SU-DHL-6 (cell line): Measurements from ENCODE around the gene PRRC2A.

Source experiments
- EZH2phosphoT487 ChIP-seq: fragments of 200-600 bp; sonication (generic), shearing (Covaris generic); conservative IDR thresholded peaks from 2 replicates; pipeline ENCODE4 v1.6.1; 2018; ENCODE audit warnings: mild to moderate bottlenecking, antibody characterized with exemption, low read length, moderate library complexity, mixed read lengths
- TF ChIP-seq, protein P1 (sequence below): fragments of 200-600 bp; sonication (generic); IDR thresholded peaks from one replicate; pipeline ENCODE4 v1.5.1; 2017; ENCODE audit warnings: antibody characterized with exemption, mild to moderate bottlenecking, low read length, moderate library complexity; ENCODE audit not compliant: insufficient read depth, poor library complexity, severe bottlenecking

DNA sequence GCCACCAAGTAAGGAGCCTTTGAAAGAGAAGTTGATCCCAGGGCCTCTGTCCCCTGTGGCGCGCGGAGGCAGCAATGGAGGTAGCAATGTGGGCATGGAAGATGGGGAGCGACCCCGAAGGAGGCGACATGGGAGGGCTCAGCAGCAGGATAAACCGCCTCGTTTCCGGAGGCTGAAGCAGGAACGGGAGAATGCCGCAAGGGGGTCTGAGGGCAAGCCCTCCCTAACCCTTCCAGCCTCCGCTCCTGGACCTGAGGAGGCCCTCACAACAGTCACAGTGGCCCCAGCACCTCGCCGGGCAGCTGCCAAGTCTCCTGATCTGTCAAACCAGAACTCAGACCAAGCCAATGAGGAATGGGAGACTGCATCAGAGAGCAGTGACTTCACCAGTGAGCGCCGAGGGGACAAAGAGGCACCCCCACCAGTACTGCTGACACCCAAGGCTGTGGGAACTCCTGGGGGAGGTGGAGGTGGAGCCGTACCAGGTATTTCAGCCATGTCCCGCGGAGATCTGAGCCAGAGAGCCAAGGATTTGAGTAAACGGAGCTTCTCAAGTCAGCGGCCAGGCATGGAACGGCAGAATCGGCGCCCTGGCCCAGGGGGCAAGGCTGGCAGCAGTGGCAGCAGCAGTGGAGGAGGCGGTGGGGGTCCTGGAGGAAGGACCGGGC, 11.9 kb downstream of the PRRC2A start:
- TF ChIP-seq, protein P1, sequence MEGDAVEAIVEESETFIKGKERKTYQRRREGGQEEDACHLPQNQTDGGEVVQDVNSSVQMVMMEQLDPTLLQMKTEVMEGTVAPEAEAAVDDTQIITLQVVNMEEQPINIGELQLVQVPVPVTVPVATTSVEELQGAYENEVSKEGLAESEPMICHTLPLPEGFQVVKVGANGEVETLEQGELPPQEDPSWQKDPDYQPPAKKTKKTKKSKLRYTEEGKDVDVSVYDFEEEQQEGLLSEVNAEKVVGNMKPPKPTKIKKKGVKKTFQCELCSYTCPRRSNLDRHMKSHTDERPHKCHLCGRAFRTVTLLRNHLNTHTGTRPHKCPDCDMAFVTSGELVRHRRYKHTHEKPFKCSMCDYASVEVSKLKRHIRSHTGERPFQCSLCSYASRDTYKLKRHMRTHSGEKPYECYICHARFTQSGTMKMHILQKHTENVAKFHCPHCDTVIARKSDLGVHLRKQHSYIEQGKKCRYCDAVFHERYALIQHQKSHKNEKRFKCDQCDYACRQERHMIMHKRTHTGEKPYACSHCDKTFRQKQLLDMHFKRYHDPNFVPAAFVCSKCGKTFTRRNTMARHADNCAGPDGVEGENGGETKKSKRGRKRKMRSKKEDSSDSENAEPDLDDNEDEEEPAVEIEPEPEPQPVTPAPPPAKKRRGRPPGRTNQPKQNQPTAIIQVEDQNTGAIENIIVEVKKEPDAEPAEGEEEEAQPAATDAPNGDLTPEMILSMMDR, result no peak
- no peak for TF ChIP-seq EZH2phosphoT487
